Stimulated activated CD4-positive, alpha-beta T cell treated with anti-CD3 and anti-CD28 coated beads, TNF-alpha, amount 100 ng/mL, for 4 hours (primary cell): ENCODE measurements around the gene MLH1.

Experiments
- DNase-seq, 3 experiments: peaks; one replicate each; pipeline ENCODE4 v3.0.0-alpha.2; 2020; ENCODE audit warnings: low read depth in 3 of 3

Gene MLH1

GRCh38 chr3:36973139-36973538, 20.2 kb upstream of the MLH1 start:
- no peak for DNase-seq

- no peak for DNase-seq
Measured at GRCh38 chr3:36981006-36981405, 12.3 kb upstream of the MLH1 start.

- no peak for DNase-seq
Measured at GRCh38 chr3:36988356-36988755, 5.0 kb upstream of the MLH1 start.

GRCh38 chr3:36989005-36989404, 4.3 kb upstream of the MLH1 start:
- no peak for DNase-seq

GRCh38 chr3:36989568-36989967, 3.8 kb upstream of the MLH1 start:
- no peak for DNase-seq

- no peak for DNase-seq
Measured at GRCh38 chr3:36991147-36991546, 2.2 kb upstream of the MLH1 start.

GRCh38 chr3:36991923-36992805, 1.2 kb upstream of the MLH1 start:
- DNase-seq = no peak

GRCh38 chr3:36992806-36993325, 452 bp upstream of the MLH1 start, which contains the start of gene EPM2AIP1:
EPM2AIP1 (minus strand) TSS chr3:36993131; CDS start chr3:36993077, 54 bp downstream.
- peak in 1 of 3 experiments; percentile 69 for DNase-seq

GRCh38 chr3:37014620-37015019, 21.3 kb downstream of the MLH1 start:
- DNase-seq = no peak

GRCh38 chr3:37015642-37016041, 22.3 kb downstream of the MLH1 start:
- no peak for DNase-seq

- no peak for DNase-seq
Measured at GRCh38 chr3:37016903-37017302, 23.6 kb downstream of the MLH1 start.

GRCh38 chr3:37017683-37018082, 24.4 kb downstream of the MLH1 start:
- DNase-seq = no peak

GRCh38 chr3:37024092-37024491, 30.8 kb downstream of the MLH1 start:
- DNase-seq = no peak

- DNase-seq = no peak
Measured at GRCh38 chr3:37024820-37025405, 31.6 kb downstream of the MLH1 start.

GRCh38 chr3:37025561-37026335, 32.4 kb downstream of the MLH1 start:
- no peak for DNase-seq

- no peak for DNase-seq
Measured at GRCh38 chr3:37026851-37027250, 33.5 kb downstream of the MLH1 start.

GRCh38 chr3:37028329-37028728, 35.0 kb downstream of the MLH1 start:
- DNase-seq = no peak

- DNase-seq = no peak
Measured at GRCh38 chr3:37029111-37029510, 35.8 kb downstream of the MLH1 start.

GRCh38 chr3:37029516-37030163, 36.3 kb downstream of the MLH1 start:
- DNase-seq = no peak

- no peak for DNase-seq
Measured at GRCh38 chr3:37030588-37030987, 37.3 kb downstream of the MLH1 start.

GRCh38 chr3:37031096-37031682, 37.9 kb downstream of the MLH1 start:
- no peak for DNase-seq
